PC-9 (cell line): ENCODE measurements around the gene MCRIP1. TPM values are rescaled to one million over a fixed set of nuclear protein-coding genes. Genes with fewer than 3 reads are reported as not detected.

Experiments used
- BruUV-seq: library from RNA; stranded (reverse); fragments of 400-500 nt; replicated peaks from 2 replicates; lab custom pipeline; 2021; lab: Mats Ljungman, UMichigan
- CTCF ChIA-PET: fragments of 300-600 bp; sonication (Branson Sonifier 250); formaldehyde crosslinking; loops from one replicate; lab custom pipeline; 2022; ENCODE audit warnings: antibody characterized with exemption; lab: Charles Lee
- POLR2A ChIA-PET: fragments of 300-600 bp; sonication (Branson Sonifier 250); formaldehyde crosslinking; loops from one replicate; lab custom pipeline; 2022; ENCODE audit warnings: antibody characterized with exemption; ENCODE audit not compliant: unreplicated experiment; lab: Charles Lee
- DNase-seq, 2 experiments: peaks; one replicate each; pipeline versions ENCODE4 v3.0.0 to v3.0.0-alpha.2; 2015 to 2022; ENCODE audit warnings: mixed read lengths in 1 of 2
- H2AFZ ChIP-seq: fragments of 200-600 bp; sonication (generic); 2 replicates; pipeline ENCODE4 v1.8.1; 2017; ENCODE audit warnings: antibody characterized with exemption
- H3F3A ChIP-seq: fragments of 200-600 bp; sonication (generic); 2 replicates; pipeline ENCODE4 v1.8.1; 2017; ENCODE audit warnings: antibody characterized with exemption, mild to moderate bottlenecking, low read depth; ENCODE audit not compliant: insufficient read depth
- H3K27ac ChIP-seq: fragments of 200-600 bp; sonication (generic); 2 replicates; pipeline ENCODE4 v1.6.1; 2016; ENCODE audit warnings: mixed run types
- H3K27me3 ChIP-seq: fragments of 200-600 bp; sonication (generic); 2 replicates; pipeline ENCODE4 v1.6.1; 2016; ENCODE audit warnings: low read depth, mixed run types; ENCODE audit not compliant: insufficient read depth
- H3K36me3 ChIP-seq: fragments of 200-600 bp; sonication (generic); 2 replicates; pipeline ENCODE4 v1.6.1; 2016; ENCODE audit warnings: low read depth, mixed run types
- H3K4me1 ChIP-seq: fragments of 200-600 bp; sonication (generic); replicated peaks from 2 replicates; pipeline ENCODE4 v1.6.1; 2016; ENCODE audit warnings: mixed run types; ENCODE audit not compliant: insufficient read depth
- H3K4me2 ChIP-seq: fragments of 200-600 bp; sonication (generic); 2 replicates; pipeline ENCODE4 v1.6.1; 2017; ENCODE audit warnings: mixed run types
- H3K4me3 ChIP-seq: fragments of 200-600 bp; sonication (generic); 2 replicates; pipeline ENCODE4 v1.6.1; 2016; ENCODE audit warnings: mixed run types
- H3K79me2 ChIP-seq: fragments of 200-600 bp; sonication (generic); 2 replicates; pipeline ENCODE4 v1.6.1; 2017; ENCODE audit warnings: low read depth, mixed run types
- H3K9me2 ChIP-seq: fragments of 200-600 bp; sonication (generic); 2 replicates; pipeline ENCODE4 v1.8.1; 2017; ENCODE audit warnings: mild to moderate bottlenecking; ENCODE audit not compliant: insufficient read depth
- H3K9me3 ChIP-seq: fragments of 200-600 bp; sonication (generic); 2 replicates; pipeline ENCODE4 v1.8.1; 2016; ENCODE audit warnings: low read depth; ENCODE audit not compliant: insufficient read depth
- H4K20me1 ChIP-seq: fragments of 200-600 bp; sonication (generic); 2 replicates; pipeline ENCODE4 v1.8.1; 2017; ENCODE audit not compliant: insufficient read depth
- CTCF ChIP-seq: fragments of 200-600 bp; sonication (generic); conservative IDR thresholded peaks from 2 replicates; pipeline ENCODE4 v1.6.1; 2017; ENCODE audit warnings: mixed run types, antibody characterized with exemption, mild to moderate bottlenecking, moderate library complexity
- EZH2 ChIP-seq: fragments of 200-600 bp; sonication (generic); IDR thresholded peaks from 2 replicates; pipeline ENCODE4 v1.8.0; 2017; ENCODE audit warnings: antibody characterized with exemption, low read depth
- intact Hi-C: fragments of 100-400 bp; cut with micrococcal nuclease; formaldehyde crosslinking; loops from one replicate; pipeline ENCODE4 v1.10.0; 2022; ENCODE audit not compliant: unreplicated experiment
- total RNA-seq: library from RNA; stranded (reverse); gene quantifications from 2 replicates; pipeline ENCODE4 v1.2.3, GENCODE V29; 2021

The MCRIP1 gene
- total RNA-seq, 1 experiment from 2014 or later: 53.8 TPM

GRCh38 chr17:81849457-81849856 is 16.4 kb upstream of the MCRIP1 start:
- H3K9me2 ChIP-seq: no peaks in the 10 kb centered on the region
- ChIA-PET CTCF (interaction anchor here (0.6 kb wide), 1 partner anchor 561 kb away, joined by 10 read pairs; no protein-coding TSS in a partner anchor), POLR2A (interaction anchor here (0.7 kb wide), 1 partner anchor 16 kb away, joined by 7 read pairs; the partner anchor contains the start of gene MCRIP1)
- H3K4me3 ChIP-seq: no peak overlapping the region
- BruUV-seq: no TSS peak
- no peaks in the 10 kb centered on the region for H3K79me2 ChIP-seq
- H3K27ac ChIP-seq: no peak overlapping the region
- H3K9me3 ChIP-seq: no peaks in the 10 kb centered on the region
- no peaks in the 10 kb centered on the region for H3K36me3 ChIP-seq
- H3K4me2 ChIP-seq: no peak overlapping the region
- no peaks in the 10 kb centered on the region for H3K27me3 ChIP-seq
- no peaks in the 10 kb centered on the region for H3K4me1 ChIP-seq
- DNase-seq: no peak
- TF ChIP-seq CTCF (no peak), EZH2 (no peak)
- peaks cover 4% of the 10 kb centered on the region; the same call in 1 of the 2 replicates for H4K20me1 ChIP-seq
- H3F3A ChIP-seq: no peaks in the 10 kb centered on the region; the same call in 1 of the 2 replicates
- no peak overlapping the region for H2AFZ ChIP-seq
- intact Hi-C loops: no loop called here

GRCh38 chr17:81846743-81847689 is 13.9 kb upstream of the MCRIP1 start:
- intact Hi-C loops: no loop called here
- DNase-seq: no peak
- POLR2A ChIA-PET: interaction anchor here (0.6 kb wide), 1 partner anchor 263 kb away, joined by 3 read pairs; no protein-coding TSS in a partner anchor
- Histone ChIP-seq H3F3A (peaks cover 3% of the 10 kb centered on the region; the same call in 1 of the 2 replicates), H3K9me2 (no peaks in the 10 kb centered on the region), H4K20me1 (no peaks in the 10 kb centered on the region), H3K79me2 (no peaks in the 10 kb centered on the region), H3K27me3 (no peaks in the 10 kb centered on the region), H3K9me3 (no peaks in the 10 kb centered on the region), H3K4me1 (no peaks in the 10 kb centered on the region), H2AFZ (no peak overlapping the region), H3K27ac (no peak overlapping the region), H3K36me3 (no peaks in the 10 kb centered on the region), H3K4me3 (no peak overlapping the region), H3K4me2 (no peak overlapping the region)
- CTCF ChIA-PET: interaction anchor here (0.5 kb wide), 1 partner anchor 670 kb away, joined by 11 read pairs; no protein-coding TSS in a partner anchor
- TF ChIP-seq EZH2 (no peak), CTCF (no peak)
- no TSS peak for BruUV-seq

DNA sequence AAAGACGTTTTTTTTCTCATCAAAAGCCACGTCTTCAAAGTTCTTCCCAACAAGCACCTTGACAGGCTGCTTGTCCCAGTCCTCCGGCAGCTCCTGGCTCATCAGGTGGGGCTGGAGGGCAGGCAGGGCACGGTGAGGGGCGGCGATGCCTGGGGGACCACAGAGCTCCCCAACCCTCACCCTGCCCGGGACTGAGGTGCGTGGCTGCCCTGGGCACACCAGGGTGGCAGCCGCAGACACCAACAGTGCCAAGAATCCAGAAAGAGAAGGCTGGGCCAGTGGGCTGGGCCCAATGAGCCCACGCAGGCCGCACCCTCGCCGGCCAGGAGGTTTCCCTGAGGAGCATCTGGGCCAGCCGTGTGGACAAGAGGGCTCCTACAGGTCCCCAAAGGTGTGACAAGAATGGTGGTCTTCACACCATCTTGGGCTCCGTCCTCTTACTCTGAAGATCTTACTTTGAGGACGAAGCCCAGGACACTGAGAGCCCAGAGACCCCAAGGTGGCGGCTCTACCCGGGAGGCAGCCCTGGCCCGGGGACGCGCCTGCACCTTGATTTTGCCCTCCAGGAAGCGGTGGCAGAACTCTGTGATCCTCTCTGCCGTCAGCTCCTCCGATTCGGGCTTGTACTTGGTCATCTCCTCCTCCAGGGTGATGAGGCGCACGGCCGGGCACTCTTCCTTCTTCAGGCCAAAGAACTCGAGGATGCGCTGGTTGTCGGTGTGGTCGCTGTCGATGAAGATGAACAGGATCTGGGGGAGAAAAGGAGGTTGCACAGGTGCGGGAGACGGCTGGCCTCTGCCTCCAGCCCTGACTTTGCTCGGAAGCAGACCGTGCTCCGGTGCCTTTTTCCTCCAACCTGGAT is 13.0 kb upstream of the MCRIP1 start:
- Histone ChIP-seq H3K36me3 (no peaks in the 10 kb centered on the region), H3K4me2 (no peak overlapping the region), H3K4me1 (no peaks in the 10 kb centered on the region), H3K9me3 (no peaks in the 10 kb centered on the region), H3F3A (peaks cover 3% of the 10 kb centered on the region; the same call in 1 of the 2 replicates), H3K27me3 (no peaks in the 10 kb centered on the region), H2AFZ (no peak overlapping the region), H3K4me3 (no peak overlapping the region), H3K27ac (no peak overlapping the region), H4K20me1 (no peaks in the 10 kb centered on the region), H3K79me2 (no peaks in the 10 kb centered on the region), H3K9me2 (no peaks in the 10 kb centered on the region)
- ChIA-PET CTCF (interaction anchor here (0.5 kb wide), 1 partner anchor 669 kb away, joined by 11 read pairs; no protein-coding TSS in a partner anchor), POLR2A (no interaction called here)
- no peak for DNase-seq
- TF ChIP-seq CTCF (no peak), EZH2 (no peak)
- intact Hi-C loops: no loop called here
- no TSS peak for BruUV-seq
